ENCODE measurements around the gene CORO2A. TPM values are rescaled to one million over a fixed set of nuclear protein-coding genes. Genes with fewer than 3 reads are reported as not detected.
A peak's percentile ranks its signal among the peaks of the same experiment; 100 is the strongest.

Gene CORO2A
- total RNA-seq, 1 experiment from 2014 or later = 24.3 TPM

DNA sequence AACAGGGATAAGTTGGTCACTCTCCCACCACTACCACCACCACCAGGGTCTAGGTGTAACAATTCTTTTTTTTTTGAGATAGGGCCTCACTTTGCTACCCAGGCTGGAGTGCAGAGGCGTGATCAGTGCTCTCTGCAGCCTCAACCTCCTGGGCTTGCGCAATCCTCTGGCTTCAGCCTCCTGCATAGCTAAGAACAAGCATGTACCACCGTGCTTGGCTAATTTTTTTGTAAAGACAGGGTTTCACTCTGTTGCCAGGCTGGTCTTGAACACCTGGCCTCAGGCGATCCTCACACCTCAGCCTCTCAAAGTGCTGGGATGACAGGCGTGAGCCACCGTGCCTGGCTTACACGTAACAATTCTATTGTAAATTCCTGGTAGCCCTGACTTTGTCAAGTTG, 27.5 kb downstream of the CORO2A start:
- BruUV-seq (replicated peaks) = no TSS peak
- H3K9me3 Mint-ChIP-seq (ENCODE audit: low read depth, unreplicated experiment) = peaks cover 2% of the 10 kb centered on the region

GRCh38 chr9:98162613-98163012, 29.8 kb downstream of the CORO2A start:
- CTCF ChIA-PET = no interaction called here
- H3K4me3 Mint-ChIP-seq (ENCODE audit: low read depth, unreplicated experiment) = no peak overlapping the region
- intact Hi-C loops (cut with micrococcal nuclease; ENCODE audit: unreplicated experiment) = no loop called here
- no peak overlapping the region for H3K27ac Mint-ChIP-seq (ENCODE audit: unreplicated experiment)
- peaks cover 2% of the 10 kb centered on the region for H3K9me3 Mint-ChIP-seq (ENCODE audit: low read depth, unreplicated experiment)
- peaks cover 65% of the 10 kb centered on the region for H3K4me1 Mint-ChIP-seq (ENCODE audit: low read depth, unreplicated experiment)
- H3K27me3 Mint-ChIP-seq (ENCODE audit: unreplicated experiment) = no peaks in the 10 kb centered on the region
- no peak for TF ChIP-seq CTCF (IDR thresholded peaks at IDR 0.05; ENCODE audit: unreplicated experiment)
- H3K36me3 Mint-ChIP-seq (ENCODE audit: insufficient read depth, unreplicated experiment) = peaks cover 14% of the 10 kb centered on the region
- no peak for DNase-seq
- BruUV-seq (replicated peaks) = no TSS peak

More for the DNA sequence above, 27.5 kb downstream of the CORO2A start:
- Mint-ChIP-seq H3K4me1 (ENCODE audit: low read depth, unreplicated experiment) (peaks cover 67% of the 10 kb centered on the region), H3K36me3 (ENCODE audit: insufficient read depth, unreplicated experiment) (peaks cover 9% of the 10 kb centered on the region), H3K4me3 (ENCODE audit: low read depth, unreplicated experiment) (no peak overlapping the region), H3K27me3 (ENCODE audit: unreplicated experiment) (no peaks in the 10 kb centered on the region), H3K27ac (ENCODE audit: unreplicated experiment) (no peak overlapping the region)
- intact Hi-C loops (cut with micrococcal nuclease; ENCODE audit: unreplicated experiment) = no loop called here
- no peak for DNase-seq
- CTCF ChIA-PET = no interaction called here
- TF ChIP-seq CTCF (IDR thresholded peaks at IDR 0.05; ENCODE audit: unreplicated experiment) = no peak

DNA sequence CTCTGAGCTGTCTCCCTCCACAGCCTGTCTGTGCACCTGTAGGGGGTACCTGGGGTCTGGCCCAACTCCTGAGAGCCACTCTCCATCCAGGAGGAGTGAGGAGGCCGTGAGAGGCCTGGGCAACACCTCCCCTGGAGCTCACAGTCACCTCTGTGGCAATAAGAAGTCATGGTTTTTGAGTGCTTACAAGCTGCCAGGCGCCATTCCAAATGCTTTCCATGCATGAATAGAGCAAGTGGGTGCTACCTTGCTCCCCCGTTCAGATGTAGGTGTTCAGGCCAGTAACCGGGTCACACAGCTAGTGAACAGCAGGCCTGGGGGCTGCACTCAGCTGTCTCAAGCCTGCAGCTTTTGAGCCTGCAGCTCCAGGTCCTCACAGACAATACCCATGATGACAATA, 30.6 kb downstream of the CORO2A start:
- Mint-ChIP-seq H3K4me3 (ENCODE audit: low read depth, unreplicated experiment) (no peak overlapping the region), H3K27ac (ENCODE audit: unreplicated experiment) (no peak overlapping the region), H3K27me3 (ENCODE audit: unreplicated experiment) (no peaks in the 10 kb centered on the region), H3K9me3 (ENCODE audit: low read depth, unreplicated experiment) (peaks cover 2% of the 10 kb centered on the region), H3K36me3 (ENCODE audit: insufficient read depth, unreplicated experiment) (peaks cover 10% of the 10 kb centered on the region), H3K4me1 (ENCODE audit: low read depth, unreplicated experiment) (peaks cover 65% of the 10 kb centered on the region)
- TF ChIP-seq CTCF (IDR thresholded peaks at IDR 0.05; ENCODE audit: unreplicated experiment) = no peak
- intact Hi-C loops (cut with micrococcal nuclease; ENCODE audit: unreplicated experiment) = no loop called here
- CTCF ChIA-PET = no interaction called here
- no TSS peak for BruUV-seq (replicated peaks)
- DNase-seq = no peak

GRCh38 chr9:98159790-98160189, 32.6 kb downstream of the CORO2A start:
- BruUV-seq (replicated peaks) = no TSS peak
- Mint-ChIP-seq H3K4me1 (ENCODE audit: low read depth, unreplicated experiment) (peaks cover 59% of the 10 kb centered on the region), H3K36me3 (ENCODE audit: insufficient read depth, unreplicated experiment) (peaks cover 12% of the 10 kb centered on the region), H3K27me3 (ENCODE audit: unreplicated experiment) (no peaks in the 10 kb centered on the region), H3K4me3 (ENCODE audit: low read depth, unreplicated experiment) (no peak overlapping the region), H3K9me3 (ENCODE audit: low read depth, unreplicated experiment) (no peaks in the 10 kb centered on the region), H3K27ac (ENCODE audit: unreplicated experiment) (peak overlapping the region; percentile 22)
- no peak for DNase-seq
- intact Hi-C loops (cut with micrococcal nuclease; ENCODE audit: unreplicated experiment) = no loop called here
- CTCF ChIA-PET = no interaction called here
- TF ChIP-seq CTCF (IDR thresholded peaks at IDR 0.05; ENCODE audit: unreplicated experiment) = no peak

All from Calu3 (cell line).